SHP77 (cell line): ENCODE measurements around the gene ALG12.

Source experiments
- DNase-seq, 2 experiments: peaks; one replicate each; lab custom pipeline; 2025; lab: John Stamatoyannopoulos, UW

The ALG12 gene

GRCh38 chr22:49917974-49918910, at the start of gene ALG12, which contains the start of gene CRELD2:
Gene ALG12 (minus strand): TSS chr22:49918438. CDS start chr22:49913765, 4,673 bp downstream.
Gene CRELD2 (plus strand): TSS chr22:49918634. CDS start chr22:49918770, 136 bp downstream.
- DNase-seq = peak; percentile 96 to 99

DNA sequence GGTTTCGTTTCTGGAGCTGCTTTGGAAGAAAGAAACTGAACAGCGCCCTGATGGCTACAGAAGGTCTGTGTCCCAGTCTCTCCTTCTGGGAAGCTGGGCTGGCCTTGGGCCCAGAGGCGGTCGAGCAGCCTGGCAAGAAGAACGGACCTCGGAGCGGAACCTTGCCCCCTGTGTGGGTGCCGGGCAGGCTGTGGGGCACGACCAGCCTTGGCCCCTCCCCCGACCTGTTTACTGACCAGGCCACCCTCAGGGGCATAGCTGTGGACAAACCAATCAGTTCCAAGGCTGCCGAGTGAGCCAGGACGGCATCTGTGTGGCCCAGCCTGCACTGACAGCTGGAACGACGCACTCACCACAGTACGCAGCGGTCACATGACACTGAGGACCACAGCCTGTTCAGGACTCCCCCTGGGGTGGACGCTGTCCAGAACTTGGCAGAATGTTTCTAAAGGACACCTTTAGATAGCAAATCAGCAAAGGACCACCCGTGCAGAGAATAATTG, 49.5 kb upstream of the ALG12 start:
- DNase-seq = no peak

DNA sequence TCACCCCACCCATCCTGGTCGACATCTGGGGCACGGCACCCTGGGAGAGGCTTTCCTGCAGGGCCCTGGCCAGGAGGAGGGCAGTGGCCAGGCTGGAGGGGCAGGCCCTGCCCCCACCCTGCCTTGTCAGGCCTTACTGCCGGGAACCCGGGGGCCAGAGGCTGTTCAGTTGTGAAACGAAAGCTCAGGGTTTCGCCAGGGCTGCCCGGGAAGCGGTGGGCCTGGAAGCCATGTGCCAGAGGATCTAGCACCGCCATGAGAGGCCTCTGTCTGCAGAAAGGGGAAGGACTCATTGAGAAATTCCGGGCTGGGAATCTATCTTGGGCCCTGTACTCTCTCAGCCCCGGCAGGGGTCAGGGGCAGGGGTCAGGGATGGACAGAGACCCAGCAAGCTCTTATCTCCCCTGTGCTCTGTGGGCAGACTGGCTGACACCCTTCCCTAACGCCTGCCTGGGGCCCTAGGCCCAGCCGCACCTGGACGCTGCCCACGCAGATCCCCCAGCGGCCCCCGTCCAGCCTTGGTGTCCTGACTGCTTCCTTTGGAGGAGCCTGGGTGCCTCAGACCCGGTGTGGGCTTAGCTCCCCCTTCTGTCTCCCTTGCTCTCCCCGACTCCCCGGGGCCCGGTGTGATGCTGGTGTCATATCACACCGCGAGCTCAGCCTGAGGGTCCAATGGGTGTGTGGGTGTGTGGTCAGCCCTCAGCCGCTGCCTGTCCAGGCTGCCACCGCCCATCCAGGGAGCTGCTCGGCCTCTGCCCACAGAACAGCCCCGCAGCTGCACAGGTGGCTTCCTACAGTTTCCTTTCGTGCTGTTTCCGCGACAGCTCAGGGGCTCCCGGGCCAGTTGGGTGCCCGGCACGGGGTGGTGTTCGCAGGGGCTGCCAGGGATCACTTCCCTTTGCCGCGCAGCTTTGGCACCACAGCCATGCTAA, 48.8 kb upstream of the ALG12 start:
- no peak for DNase-seq

GRCh38 chr22:49966041-49966773, 48.0 kb upstream of the ALG12 start:
- no peak for DNase-seq

- no peak for DNase-seq
These were observed 47.1 kb upstream of the ALG12 start for GRCh38 chr22:49965091-49966040.

- no peak for DNase-seq
These were observed 46.2 kb upstream of the ALG12 start for GRCh38 chr22:49964136-49965090.

- no peak for DNase-seq
These were observed 45.4 kb upstream of the ALG12 start for GRCh38 chr22:49963647-49964026.

DNA sequence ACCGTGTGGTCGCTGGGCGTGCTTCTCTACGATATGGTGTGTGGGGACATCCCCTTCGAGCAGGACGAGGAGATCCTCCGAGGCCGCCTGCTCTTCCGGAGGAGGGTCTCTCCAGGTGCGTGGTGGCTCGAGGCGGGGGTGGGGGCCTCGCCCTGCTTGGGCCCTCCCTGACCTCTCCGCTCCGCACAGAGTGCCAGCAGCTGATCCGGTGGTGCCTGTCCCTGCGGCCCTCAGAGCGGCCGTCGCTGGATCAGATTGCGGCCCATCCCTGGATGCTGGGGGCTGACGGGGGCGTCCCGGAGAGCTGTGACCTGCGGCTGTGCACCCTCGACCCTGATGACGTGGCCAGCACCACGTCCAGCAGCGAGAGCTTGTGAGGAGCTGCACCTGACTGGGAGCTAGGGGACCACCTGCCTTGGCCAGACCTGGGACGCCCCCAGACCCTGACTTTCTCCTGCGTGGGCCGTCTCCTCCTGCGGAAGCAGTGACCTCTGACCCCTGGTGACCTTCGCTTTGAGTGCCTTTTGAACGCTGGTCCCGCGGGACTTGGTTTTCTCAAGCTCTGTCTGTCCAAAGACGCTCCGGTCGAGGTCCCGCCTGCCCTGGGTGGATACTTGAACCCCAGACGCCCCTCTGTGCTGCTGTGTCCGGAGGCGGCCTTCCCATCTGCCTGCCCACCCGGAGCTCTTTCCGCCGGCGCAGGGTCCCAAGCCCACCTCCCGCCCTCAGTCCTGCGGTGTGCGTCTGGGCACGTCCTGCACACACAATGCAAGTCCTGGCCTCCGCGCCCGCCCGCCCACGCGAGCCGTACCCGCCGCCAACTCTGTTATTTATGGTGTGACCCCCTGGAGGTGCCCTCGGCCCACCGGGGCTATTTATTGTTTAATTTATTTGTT, 44.8 kb upstream of the ALG12 start:
- DNase-seq = no peak

GRCh38 chr22:49962012-49962750, 43.9 kb upstream of the ALG12 start:
- DNase-seq = peak; percentile 40 to 64

DNA sequence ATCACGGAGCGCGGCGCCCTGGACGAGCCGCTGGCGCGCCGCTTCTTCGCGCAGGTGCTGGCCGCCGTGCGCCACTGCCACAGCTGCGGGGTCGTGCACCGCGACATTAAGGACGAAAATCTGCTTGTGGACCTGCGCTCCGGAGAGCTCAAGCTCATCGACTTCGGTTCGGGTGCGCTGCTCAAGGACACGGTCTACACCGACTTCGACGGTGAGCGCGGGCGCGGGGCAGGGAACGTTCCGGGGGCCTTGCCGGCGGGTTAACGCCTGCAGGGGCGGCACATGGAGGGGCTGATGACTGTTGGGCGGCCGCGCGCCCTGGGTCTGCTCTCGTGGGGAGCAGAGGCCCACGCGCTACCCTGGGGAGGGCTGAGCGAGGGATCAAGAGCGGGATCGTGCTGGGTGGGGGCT, 43.4 kb upstream of the ALG12 start:
- DNase-seq = peak in 1 of 2 experiments; percentile 33

GRCh38 chr22:49961005-49961600, 42.9 kb upstream of the ALG12 start:
- DNase-seq = no peak

GRCh38 chr22:49960159-49961004, 42.1 kb upstream of the ALG12 start, which contains the start of gene PIM3:
Gene PIM3 (plus strand): TSS chr22:49960772. CDS start chr22:49960948, 176 bp downstream.
- peak; percentile 97 to 98 for DNase-seq

GRCh38 chr22:49959782-49960158, 41.5 kb upstream of the ALG12 start:
- DNase-seq = no peak

GRCh38 chr22:49958931-49959781, 40.9 kb upstream of the ALG12 start:
- no peak for DNase-seq

DNA sequence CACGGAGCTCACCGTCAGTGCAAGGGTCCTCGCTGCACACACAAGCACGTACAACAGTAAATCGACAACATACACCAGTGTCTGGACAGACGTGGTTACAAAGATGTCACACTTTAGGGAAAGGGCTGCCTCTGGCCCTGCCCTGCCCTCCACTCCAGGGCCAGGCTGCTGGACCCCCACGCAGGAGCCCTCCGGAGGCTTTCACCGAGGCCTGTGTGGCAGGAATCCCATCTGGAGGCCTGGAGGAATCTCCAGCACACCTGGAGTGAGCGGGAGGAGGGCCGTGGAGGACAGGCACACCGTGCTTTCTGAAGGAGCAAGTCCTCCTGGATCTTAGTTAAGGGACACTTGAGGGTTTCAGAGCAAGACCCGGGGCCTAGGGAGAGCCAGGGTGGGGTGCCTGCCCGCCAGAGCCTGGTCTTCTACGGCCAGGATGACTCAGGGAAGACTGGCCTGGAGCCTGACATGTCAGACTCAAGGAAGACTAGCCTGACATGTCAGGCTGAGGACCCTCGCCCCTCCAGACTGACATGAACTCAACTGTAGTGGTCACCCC, 40.2 kb upstream of the ALG12 start:
- no peak for DNase-seq
